OCI-LY7 (cell line): Measurements from ENCODE around the gene ARF6.

Experiments used
- EZH2phosphoT487 ChIP-seq: fragments of 200-600 bp; sonication (generic); IDR thresholded peaks from 2 replicates; pipeline ENCODE4 v1.6.1; 2018; ENCODE audit warnings: low read depth, borderline replicate concordance, mild to moderate bottlenecking, mixed run types, antibody characterized with exemption, low read length, moderate library complexity, mixed read lengths
- TF ChIP-seq, protein P1 (sequence below): fragments of 200-600 bp; sonication (generic); conservative IDR thresholded peaks from 2 replicates; pipeline ENCODE4 v1.5.1; 2014; ENCODE audit warnings: mild to moderate bottlenecking, antibody characterized with exemption, low read length, moderate library complexity, mixed read lengths

DNA sequence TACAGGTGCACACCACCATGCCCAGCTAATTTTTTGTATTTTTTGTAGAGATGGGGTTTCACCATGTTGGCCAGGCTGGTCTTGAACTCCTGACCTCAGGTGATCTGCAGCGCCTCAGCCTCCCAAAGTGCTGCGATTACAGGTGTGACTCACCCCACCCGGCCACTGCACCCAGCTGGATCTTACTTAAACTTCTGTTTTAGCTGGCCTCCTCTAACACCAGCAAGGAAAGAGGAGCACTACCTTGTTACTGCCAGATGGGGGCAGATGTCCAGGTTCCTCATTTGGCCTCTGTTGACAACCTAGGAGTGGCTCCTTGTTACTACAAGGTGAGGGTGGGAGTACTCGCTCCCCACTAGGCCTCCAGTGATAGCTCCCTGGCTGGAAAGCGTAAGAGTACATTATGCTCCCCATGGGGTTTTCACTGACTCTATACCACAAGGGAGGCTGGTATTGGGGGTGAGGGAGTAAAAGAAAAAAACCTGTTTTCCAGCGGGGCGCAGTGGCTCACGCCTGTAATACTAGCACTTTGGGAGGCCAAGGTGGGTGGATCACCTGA lies 13.2 kb upstream of the ARF6 start:
- TF ChIP-seq, protein P1, sequence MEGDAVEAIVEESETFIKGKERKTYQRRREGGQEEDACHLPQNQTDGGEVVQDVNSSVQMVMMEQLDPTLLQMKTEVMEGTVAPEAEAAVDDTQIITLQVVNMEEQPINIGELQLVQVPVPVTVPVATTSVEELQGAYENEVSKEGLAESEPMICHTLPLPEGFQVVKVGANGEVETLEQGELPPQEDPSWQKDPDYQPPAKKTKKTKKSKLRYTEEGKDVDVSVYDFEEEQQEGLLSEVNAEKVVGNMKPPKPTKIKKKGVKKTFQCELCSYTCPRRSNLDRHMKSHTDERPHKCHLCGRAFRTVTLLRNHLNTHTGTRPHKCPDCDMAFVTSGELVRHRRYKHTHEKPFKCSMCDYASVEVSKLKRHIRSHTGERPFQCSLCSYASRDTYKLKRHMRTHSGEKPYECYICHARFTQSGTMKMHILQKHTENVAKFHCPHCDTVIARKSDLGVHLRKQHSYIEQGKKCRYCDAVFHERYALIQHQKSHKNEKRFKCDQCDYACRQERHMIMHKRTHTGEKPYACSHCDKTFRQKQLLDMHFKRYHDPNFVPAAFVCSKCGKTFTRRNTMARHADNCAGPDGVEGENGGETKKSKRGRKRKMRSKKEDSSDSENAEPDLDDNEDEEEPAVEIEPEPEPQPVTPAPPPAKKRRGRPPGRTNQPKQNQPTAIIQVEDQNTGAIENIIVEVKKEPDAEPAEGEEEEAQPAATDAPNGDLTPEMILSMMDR, result peak; percentile 83
- TF ChIP-seq EZH2phosphoT487, result no peak
